PC-9 (cell line): ENCODE data around the gene WNT1. TPM values are rescaled to one million over a fixed set of nuclear protein-coding genes. Genes with fewer than 3 reads are reported as not detected.

Experiments
- BruUV-seq: library from RNA; stranded (reverse); fragments of 400-500 nt; replicated peaks from 2 replicates; lab custom pipeline; 2021; lab: Mats Ljungman, UMichigan
- CTCF ChIA-PET: fragments of 300-600 bp; sonication (Branson Sonifier 250); formaldehyde crosslinking; loops from one replicate; lab custom pipeline; 2022; ENCODE audit warnings: antibody characterized with exemption; lab: Charles Lee
- POLR2A ChIA-PET: fragments of 300-600 bp; sonication (Branson Sonifier 250); formaldehyde crosslinking; loops from one replicate; lab custom pipeline; 2022; ENCODE audit warnings: antibody characterized with exemption; ENCODE audit not compliant: unreplicated experiment; lab: Charles Lee
- DNase-seq, 2 experiments: peaks; one replicate each; pipeline versions ENCODE4 v3.0.0 to v3.0.0-alpha.2; 2015 to 2022; ENCODE audit warnings: mixed read lengths in 1 of 2
- H2AFZ ChIP-seq: fragments of 200-600 bp; sonication (generic); 2 replicates; pipeline ENCODE4 v1.8.1; 2017; ENCODE audit warnings: antibody characterized with exemption
- H3F3A ChIP-seq: fragments of 200-600 bp; sonication (generic); 2 replicates; pipeline ENCODE4 v1.8.1; 2017; ENCODE audit warnings: antibody characterized with exemption, mild to moderate bottlenecking, low read depth; ENCODE audit not compliant: insufficient read depth
- H3K27ac ChIP-seq: fragments of 200-600 bp; sonication (generic); 2 replicates; pipeline ENCODE4 v1.6.1; 2016; ENCODE audit warnings: mixed run types
- H3K27me3 ChIP-seq: fragments of 200-600 bp; sonication (generic); 2 replicates; pipeline ENCODE4 v1.6.1; 2016; ENCODE audit warnings: low read depth, mixed run types; ENCODE audit not compliant: insufficient read depth
- H3K36me3 ChIP-seq: fragments of 200-600 bp; sonication (generic); 2 replicates; pipeline ENCODE4 v1.6.1; 2016; ENCODE audit warnings: low read depth, mixed run types
- H3K4me1 ChIP-seq: fragments of 200-600 bp; sonication (generic); replicated peaks from 2 replicates; pipeline ENCODE4 v1.6.1; 2016; ENCODE audit warnings: mixed run types; ENCODE audit not compliant: insufficient read depth
- H3K4me2 ChIP-seq: fragments of 200-600 bp; sonication (generic); 2 replicates; pipeline ENCODE4 v1.6.1; 2017; ENCODE audit warnings: mixed run types
- H3K4me3 ChIP-seq: fragments of 200-600 bp; sonication (generic); 2 replicates; pipeline ENCODE4 v1.6.1; 2016; ENCODE audit warnings: mixed run types
- H3K79me2 ChIP-seq: fragments of 200-600 bp; sonication (generic); 2 replicates; pipeline ENCODE4 v1.6.1; 2017; ENCODE audit warnings: low read depth, mixed run types
- H3K9me2 ChIP-seq: fragments of 200-600 bp; sonication (generic); 2 replicates; pipeline ENCODE4 v1.8.1; 2017; ENCODE audit warnings: mild to moderate bottlenecking; ENCODE audit not compliant: insufficient read depth
- H3K9me3 ChIP-seq: fragments of 200-600 bp; sonication (generic); 2 replicates; pipeline ENCODE4 v1.8.1; 2016; ENCODE audit warnings: low read depth; ENCODE audit not compliant: insufficient read depth
- H4K20me1 ChIP-seq: fragments of 200-600 bp; sonication (generic); 2 replicates; pipeline ENCODE4 v1.8.1; 2017; ENCODE audit not compliant: insufficient read depth
- EZH2 ChIP-seq: fragments of 200-600 bp; sonication (generic); IDR thresholded peaks from 2 replicates; pipeline ENCODE4 v1.8.0; 2017; ENCODE audit warnings: antibody characterized with exemption, low read depth
- intact Hi-C: fragments of 100-400 bp; cut with micrococcal nuclease; formaldehyde crosslinking; loops from one replicate; pipeline ENCODE4 v1.10.0; 2022; ENCODE audit not compliant: unreplicated experiment
- total RNA-seq: library from RNA; stranded (reverse); gene quantifications from 2 replicates; pipeline ENCODE4 v1.2.3, GENCODE V29; 2021
- TF ChIP-seq, protein P1 (sequence below): fragments of 200-600 bp; sonication (generic); conservative IDR thresholded peaks from 2 replicates; pipeline ENCODE4 v1.6.1; 2017; ENCODE audit warnings: mixed run types, antibody characterized with exemption, mild to moderate bottlenecking, moderate library complexity

WNT1 gene
- total RNA-seq, 1 experiment from 2014 or later = not detected

DNA sequence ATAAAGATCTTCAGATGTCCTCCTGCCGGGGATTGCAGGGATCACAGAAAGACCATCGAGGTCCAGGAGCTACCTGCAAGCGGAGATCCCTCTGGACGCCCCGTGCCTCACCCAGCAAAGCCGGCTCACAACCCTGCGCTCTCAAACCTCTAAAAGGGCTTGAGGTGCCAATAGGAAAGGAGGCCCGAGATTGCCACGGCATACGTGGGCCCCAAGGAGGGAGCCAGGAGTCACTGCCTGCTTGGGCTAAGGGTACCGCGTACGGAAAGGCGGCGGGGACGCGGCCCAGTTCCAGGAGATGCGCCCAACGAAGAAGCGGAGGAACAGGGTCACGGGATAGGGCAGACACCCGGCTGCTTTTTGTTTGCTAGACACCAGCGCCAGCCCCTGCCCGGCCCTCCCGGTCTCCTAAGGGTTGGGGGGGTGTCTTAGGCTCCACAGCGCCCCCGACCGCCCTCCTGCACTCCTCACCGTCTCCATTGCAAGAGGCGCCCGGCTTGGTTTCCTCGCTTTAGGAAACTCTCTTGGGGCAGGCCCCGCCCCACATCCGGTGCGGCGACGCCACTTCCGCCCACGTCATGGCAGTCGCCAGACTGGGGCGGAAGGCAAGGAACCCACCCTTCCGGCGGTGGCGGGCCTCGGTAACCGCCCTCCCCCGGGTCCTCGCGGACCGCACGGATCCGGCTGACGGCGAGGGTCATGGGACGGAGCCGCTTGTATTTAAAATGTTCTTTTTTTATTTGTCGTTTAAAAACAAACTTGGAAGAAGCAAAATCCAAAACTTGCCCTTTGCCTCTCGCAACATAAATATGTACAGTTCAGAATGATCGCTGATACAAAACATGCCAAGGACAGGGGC is 40.4 kb downstream of the WNT1 start, which contains the start of gene PRKAG1:
Gene PRKAG1, minus strand, starts transcription at position 516 of the 859 bp plus-strand sequence. Its CDS starts 36 bp downstream, at position 480.
- Histone ChIP-seq H3K9me2 (no peaks in the 10 kb centered on the region), H4K20me1 (no peaks in the 10 kb centered on the region), H3K36me3 (no peaks in the 10 kb centered on the region), H3K27me3 (no peaks in the 10 kb centered on the region), H3F3A (peaks cover 32% of the 10 kb centered on the region), H3K4me1 (peaks cover 14% of the 10 kb centered on the region), H3K4me2 (peak within 1 kb of the TSS; percentile 87), H3K9me3 (no peaks in the 10 kb centered on the region), H3K27ac (peak within 1 kb of the TSS; percentile 91), H2AFZ (peak within 1 kb of the TSS; percentile 86), H3K79me2 (peaks cover 30% of the 10 kb centered on the region), H3K4me3 (peak within 1 kb of the TSS; percentile 65)
- ChIA-PET POLR2A (interaction anchor here (0.6 to 0.9 kb wide), 3 partner anchors 19 to 203 kb away, joined by 3 to 6 read pairs (median 4); partner anchors contain the start of gene DDN), CTCF (interaction anchor here (0.8 to 2.6 kb wide), 4 partner anchors 17 to 25 kb away, joined by 3 to 10 read pairs (median 5); no protein-coding TSS in a partner anchor)
- DNase-seq = peak; percentile 87 to 93
- intact Hi-C loops = loop anchor here (2.0 to 5.0 kb wide), 2 partner anchors 18 to 39 kb away; no protein-coding TSS in a partner anchor
- BruUV-seq = TSS peak; percentile 62
- TF ChIP-seq, protein P1, sequence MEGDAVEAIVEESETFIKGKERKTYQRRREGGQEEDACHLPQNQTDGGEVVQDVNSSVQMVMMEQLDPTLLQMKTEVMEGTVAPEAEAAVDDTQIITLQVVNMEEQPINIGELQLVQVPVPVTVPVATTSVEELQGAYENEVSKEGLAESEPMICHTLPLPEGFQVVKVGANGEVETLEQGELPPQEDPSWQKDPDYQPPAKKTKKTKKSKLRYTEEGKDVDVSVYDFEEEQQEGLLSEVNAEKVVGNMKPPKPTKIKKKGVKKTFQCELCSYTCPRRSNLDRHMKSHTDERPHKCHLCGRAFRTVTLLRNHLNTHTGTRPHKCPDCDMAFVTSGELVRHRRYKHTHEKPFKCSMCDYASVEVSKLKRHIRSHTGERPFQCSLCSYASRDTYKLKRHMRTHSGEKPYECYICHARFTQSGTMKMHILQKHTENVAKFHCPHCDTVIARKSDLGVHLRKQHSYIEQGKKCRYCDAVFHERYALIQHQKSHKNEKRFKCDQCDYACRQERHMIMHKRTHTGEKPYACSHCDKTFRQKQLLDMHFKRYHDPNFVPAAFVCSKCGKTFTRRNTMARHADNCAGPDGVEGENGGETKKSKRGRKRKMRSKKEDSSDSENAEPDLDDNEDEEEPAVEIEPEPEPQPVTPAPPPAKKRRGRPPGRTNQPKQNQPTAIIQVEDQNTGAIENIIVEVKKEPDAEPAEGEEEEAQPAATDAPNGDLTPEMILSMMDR = no peak; the same call in 1 of the 2 replicates
- TF ChIP-seq EZH2 = no peak

DNA sequence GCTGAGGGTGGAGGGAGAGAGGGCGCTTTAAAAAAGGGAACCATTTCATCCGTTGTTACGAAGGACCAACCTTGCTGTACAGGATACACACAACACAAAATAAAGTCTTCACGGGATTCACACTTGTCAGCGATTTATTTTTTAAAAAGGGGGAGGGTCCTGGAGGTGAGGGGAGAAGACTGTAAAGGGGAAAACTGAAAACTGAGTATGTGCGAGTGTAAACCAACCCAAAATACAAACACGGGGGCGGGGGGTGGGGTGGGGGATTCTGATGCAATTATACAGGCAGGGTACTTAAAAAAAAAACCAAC is 41.0 kb downstream of the WNT1 start:
- ChIA-PET CTCF (interaction anchor here (0.6 to 1.6 kb wide), 4 partner anchors 23 to 328 kb away, joined by 3 to 8 read pairs (median 6); no protein-coding TSS in a partner anchor), POLR2A (no interaction called here)
- H4K20me1 ChIP-seq = no peaks in the 10 kb centered on the region
- no peak for DNase-seq
- no peaks in the 10 kb centered on the region for H3K36me3 ChIP-seq
- H3K4me1 ChIP-seq = peaks cover 14% of the 10 kb centered on the region
- intact Hi-C loops = loop anchor here (2.0 to 5.0 kb wide), 2 partner anchors 18 to 38 kb away; no protein-coding TSS in a partner anchor
- peaks cover 29% of the 10 kb centered on the region for H3K79me2 ChIP-seq
- H3K27ac ChIP-seq = peak overlapping the region; percentile 91
- no peaks in the 10 kb centered on the region for H3K9me3 ChIP-seq
- peak overlapping the region; percentile 86 for H2AFZ ChIP-seq
- TSS peak; percentile 95 for BruUV-seq
- peak overlapping the region; percentile 65 for H3K4me3 ChIP-seq
- peaks cover 36% of the 10 kb centered on the region for H3F3A ChIP-seq
- H3K27me3 ChIP-seq = no peaks in the 10 kb centered on the region
- TF ChIP-seq, protein P1 = no peak
- TF ChIP-seq EZH2 = no peak
- no peaks in the 10 kb centered on the region for H3K9me2 ChIP-seq
- H3K4me2 ChIP-seq = peak overlapping the region; percentile 87

DNA sequence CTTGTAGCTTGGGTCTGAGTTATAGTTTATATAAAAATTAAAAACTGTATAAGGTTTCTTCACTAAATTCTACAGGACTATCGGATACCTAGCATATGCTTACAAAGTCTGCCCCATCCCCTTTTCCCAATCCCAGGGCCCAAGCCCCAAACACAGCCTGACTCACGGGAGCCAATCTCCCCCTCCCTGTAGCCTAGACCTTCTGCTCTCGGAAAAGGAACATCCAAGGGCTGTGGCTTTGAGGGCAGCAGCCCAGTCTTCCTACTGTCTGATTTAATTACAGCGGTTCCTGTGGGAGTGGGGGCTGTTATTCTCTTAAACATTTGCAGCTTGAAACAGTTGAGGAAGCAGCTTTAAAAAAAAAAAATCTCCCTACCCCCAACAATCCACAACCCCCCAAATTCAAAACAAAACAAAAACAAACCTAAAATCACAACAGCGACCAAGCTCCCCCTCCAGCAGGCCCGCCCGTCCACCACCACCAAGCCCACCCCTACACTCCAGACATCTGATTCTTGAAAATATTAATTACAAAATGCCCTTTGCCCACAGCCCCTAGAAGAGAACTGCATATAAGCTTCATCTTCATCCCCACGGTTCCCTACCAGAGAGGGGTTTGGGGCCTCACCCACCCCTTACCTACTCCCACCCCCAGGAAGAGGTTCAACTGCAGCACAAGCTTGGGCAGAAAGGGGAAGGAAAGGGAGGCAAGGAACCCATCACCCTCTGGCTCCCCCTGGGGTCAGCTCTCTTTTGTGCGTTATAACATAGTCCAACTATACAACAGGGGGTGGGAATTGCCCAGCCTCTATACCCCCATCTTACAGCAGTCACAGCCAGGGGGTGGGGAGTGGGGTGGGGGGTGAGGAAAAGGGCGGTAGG is 41.6 kb downstream of the WNT1 start:
- Histone ChIP-seq H3K4me3 (peak overlapping the region; percentile 65; the same call in 1 of the 2 replicates), H2AFZ (no peak overlapping the region), H4K20me1 (no peaks in the 10 kb centered on the region), H3K4me1 (peaks cover 14% of the 10 kb centered on the region), H3K9me2 (no peaks in the 10 kb centered on the region), H3K9me3 (no peaks in the 10 kb centered on the region), H3K27ac (peak overlapping the region; percentile 91), H3K27me3 (no peaks in the 10 kb centered on the region), H3K79me2 (peaks cover 24% of the 10 kb centered on the region), H3K4me2 (peak overlapping the region; percentile 87), H3F3A (peaks cover 36% of the 10 kb centered on the region), H3K36me3 (no peaks in the 10 kb centered on the region)
- no TSS peak for BruUV-seq
- ChIA-PET CTCF (interaction anchor here (0.6 to 1.6 kb wide), 9 partner anchors 21 to 327 kb away, joined by 3 to 8 read pairs (median 5); no protein-coding TSS in a partner anchor), POLR2A (no interaction called here)
- TF ChIP-seq EZH2 = no peak
- TF ChIP-seq, protein P1 = peak; percentile 52
- intact Hi-C loops = loop anchor here (2.0 to 5.0 kb wide), 2 partner anchors 19 to 38 kb away; no protein-coding TSS in a partner anchor
- DNase-seq = no peak
